Measurements from ENCODE around the gene TMC4.

The TMC4 gene

GRCh38 chr19:54155694-54156093, 17.3 kb downstream of the TMC4 start:
- CTCF ChIA-PET = interaction anchor here (0.9 kb wide), 1 partner anchor 13 kb away, joined by 3 read pairs; no protein-coding TSS in a partner anchor
- no peak for TF ChIP-seq CTCF (IDR thresholded peaks at IDR 0.05; ENCODE audit: control extremely low read depth, extremely low read depth, low read depth, missing control alignments)
- no peak for DNase-seq (ENCODE audit: extremely low spot score)
- POLR2A ChIA-PET = interaction anchor here (1.3 kb wide), 1 partner anchor 19 kb away, joined by 3 read pairs; no protein-coding TSS in a partner anchor

- no peak for TF ChIP-seq CTCF (IDR thresholded peaks at IDR 0.05; ENCODE audit: control extremely low read depth, extremely low read depth, low read depth, missing control alignments)
- CTCF ChIA-PET = no interaction called here
- no peak for DNase-seq (ENCODE audit: extremely low spot score)
- POLR2A ChIA-PET = no interaction called here
Measured at GRCh38 chr19:54154603-54155345, 18.2 kb downstream of the TMC4 start.

GRCh38 chr19:54153731-54154326, 19.1 kb downstream of the TMC4 start:
- DNase-seq (ENCODE audit: extremely low spot score) = no peak
- ChIA-PET POLR2A (no interaction called here), CTCF (no interaction called here)
- TF ChIP-seq CTCF (IDR thresholded peaks at IDR 0.05; ENCODE audit: control extremely low read depth, extremely low read depth, low read depth, missing control alignments) = no peak

- ChIA-PET POLR2A (no interaction called here), CTCF (no interaction called here)
- no peak for TF ChIP-seq CTCF (IDR thresholded peaks at IDR 0.05; ENCODE audit: control extremely low read depth, extremely low read depth, low read depth, missing control alignments)
- no peak for DNase-seq (ENCODE audit: extremely low spot score)
Measured at GRCh38 chr19:54152878-54153524, 20.0 kb downstream of the TMC4 start.

- ChIA-PET CTCF (no interaction called here), POLR2A (no interaction called here)
- no peak for TF ChIP-seq CTCF (IDR thresholded peaks at IDR 0.05; ENCODE audit: control extremely low read depth, extremely low read depth, low read depth, missing control alignments)
- no peak for DNase-seq (ENCODE audit: extremely low spot score)
Measured at GRCh38 chr19:54152267-54152666, 20.7 kb downstream of the TMC4 start.

GRCh38 chr19:54151362-54152035, 21.5 kb downstream of the TMC4 start:
- CTCF ChIA-PET = interaction anchor here (3.0 kb wide), 1 partner anchor 17 kb away, joined by 9 read pairs; no protein-coding TSS in a partner anchor
- TF ChIP-seq CTCF (IDR thresholded peaks at IDR 0.05; ENCODE audit: control extremely low read depth, extremely low read depth, low read depth, missing control alignments) = no peak
- POLR2A ChIA-PET = interaction anchor here (1.9 kb wide), 1 partner anchor 14 kb away, joined by 7 read pairs; the partner anchor contains the start of gene CNOT3
- DNase-seq (ENCODE audit: extremely low spot score) = no peak
